ELF-1 (cell line): ENCODE measurements around the gene USP16.
"Not testable (repeated sequence)": the region's sequence is repeated elsewhere in the genome, so short reads cannot be mapped to it uniquely, and the experiment has no call there.

Experiments used
- DNase-seq: peaks from one replicate; pipeline ENCODE4 v3.0.0-alpha.2; 2016; ENCODE audit warnings: low read depth, low spot score

The USP16 gene

DNA sequence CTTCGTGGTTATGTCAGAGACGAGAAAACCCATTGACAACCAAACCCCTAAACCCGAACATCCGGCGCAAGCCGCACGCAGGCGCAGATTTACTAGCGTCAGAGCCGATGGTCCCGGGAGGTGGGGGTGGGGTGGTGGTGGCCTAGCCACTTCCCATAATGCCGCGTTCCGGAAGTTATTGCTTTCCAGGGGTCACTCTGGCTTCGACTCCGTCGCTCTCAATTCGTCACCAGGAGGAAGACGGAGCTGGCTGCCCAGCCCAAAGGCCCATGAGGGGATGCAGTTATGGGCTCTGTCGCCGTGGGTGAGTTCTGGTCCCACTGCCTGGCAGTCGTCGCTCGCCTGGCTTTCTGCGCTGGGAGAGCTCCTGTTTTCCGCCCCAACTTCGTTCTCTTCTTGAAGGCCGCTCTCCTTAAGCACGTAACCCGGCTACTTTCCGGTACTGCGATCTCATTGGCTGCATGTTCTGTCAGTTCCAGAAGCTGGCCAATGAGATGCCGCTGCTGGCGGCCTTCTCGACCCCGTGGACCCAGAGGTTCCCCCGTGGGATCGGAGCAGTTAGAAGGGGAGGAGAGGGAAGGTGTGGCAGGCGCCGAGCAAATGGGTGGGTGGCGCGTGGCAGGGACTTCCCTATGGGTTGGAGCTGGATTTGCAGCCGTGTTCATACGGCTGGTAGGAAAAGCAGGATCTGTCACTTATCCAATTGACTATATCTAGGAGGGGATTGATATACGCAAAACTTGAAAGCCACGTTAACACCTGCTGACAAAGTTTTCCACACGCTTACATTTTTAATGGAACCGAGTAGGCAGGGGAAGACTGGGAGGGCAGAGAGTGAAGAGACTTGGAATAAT lies at the start of gene USP16:
Gene USP16 (plus strand): TSS at position 195 of the 854 bp plus-strand sequence. CDS start 3,246 bp downstream, outside the sequence.
- peak; percentile 98 for DNase-seq

DNA sequence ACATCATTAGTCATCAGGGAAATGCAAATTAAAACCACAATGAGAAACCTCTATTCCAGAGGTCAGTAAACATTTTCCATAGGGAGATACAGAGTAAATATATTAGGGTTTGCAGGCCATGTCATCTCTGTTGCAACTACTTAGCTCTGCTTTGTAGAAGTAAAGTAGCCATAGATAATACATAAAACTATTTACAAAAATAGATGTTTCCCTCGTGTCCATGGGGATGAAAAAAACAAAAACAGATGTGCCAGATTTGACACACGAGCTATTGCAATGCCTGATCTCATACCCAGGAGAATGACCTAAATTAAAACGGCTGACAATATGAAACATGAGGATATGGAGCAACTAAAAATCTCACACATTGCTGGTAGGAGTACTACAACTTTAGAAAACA lies 49.1 kb upstream of the USP16 start:
- DNase-seq: no peak

GRCh38 chr21:28979092-28979491 lies 45.4 kb upstream of the USP16 start:
- DNase-seq: no peak

DNA sequence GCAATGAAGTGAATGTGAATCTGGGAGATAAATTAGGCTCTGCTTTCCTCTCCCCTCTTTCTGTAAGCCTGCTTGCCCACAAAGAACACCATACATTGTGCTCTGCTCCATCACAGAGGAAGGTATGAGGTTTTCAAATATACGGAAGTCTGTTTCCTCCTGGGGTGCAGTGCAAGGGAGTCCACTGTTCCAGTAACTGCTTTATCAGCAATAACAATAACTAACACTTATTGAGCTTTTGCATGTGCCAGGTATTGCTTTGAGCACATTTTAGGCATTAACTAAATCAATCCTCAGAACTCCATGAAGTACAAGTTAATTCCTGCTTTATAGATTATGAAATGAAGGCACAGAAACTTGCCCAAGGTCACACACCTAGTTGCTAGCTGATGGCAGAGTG lies 41.8 kb upstream of the USP16 start:
- no peak for DNase-seq

DNA sequence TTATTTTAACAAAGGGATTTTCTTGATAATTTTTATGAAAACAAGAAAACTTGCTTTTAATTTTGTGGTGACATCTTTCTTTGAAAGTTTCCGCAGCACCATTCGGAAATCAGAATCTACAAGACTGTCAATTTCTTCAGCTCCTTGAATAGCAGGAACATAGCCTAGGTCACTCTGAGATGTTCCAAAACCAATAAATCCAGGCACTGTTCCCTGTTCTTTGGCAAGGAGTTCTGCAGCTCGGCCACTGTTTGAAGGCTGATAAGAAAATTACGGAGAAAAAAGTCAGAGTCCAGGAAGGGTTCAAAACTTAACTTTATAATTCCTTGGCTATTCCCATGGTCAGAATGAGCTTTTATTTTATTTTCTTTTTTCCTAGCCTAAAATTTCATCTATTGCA lies 37.8 kb upstream of the USP16 start:
- DNase-seq: no peak

- not testable (repeated sequence) for DNase-seq
These were observed 36.3 kb upstream of the USP16 start for GRCh38 chr21:28988146-28988545.

DNA sequence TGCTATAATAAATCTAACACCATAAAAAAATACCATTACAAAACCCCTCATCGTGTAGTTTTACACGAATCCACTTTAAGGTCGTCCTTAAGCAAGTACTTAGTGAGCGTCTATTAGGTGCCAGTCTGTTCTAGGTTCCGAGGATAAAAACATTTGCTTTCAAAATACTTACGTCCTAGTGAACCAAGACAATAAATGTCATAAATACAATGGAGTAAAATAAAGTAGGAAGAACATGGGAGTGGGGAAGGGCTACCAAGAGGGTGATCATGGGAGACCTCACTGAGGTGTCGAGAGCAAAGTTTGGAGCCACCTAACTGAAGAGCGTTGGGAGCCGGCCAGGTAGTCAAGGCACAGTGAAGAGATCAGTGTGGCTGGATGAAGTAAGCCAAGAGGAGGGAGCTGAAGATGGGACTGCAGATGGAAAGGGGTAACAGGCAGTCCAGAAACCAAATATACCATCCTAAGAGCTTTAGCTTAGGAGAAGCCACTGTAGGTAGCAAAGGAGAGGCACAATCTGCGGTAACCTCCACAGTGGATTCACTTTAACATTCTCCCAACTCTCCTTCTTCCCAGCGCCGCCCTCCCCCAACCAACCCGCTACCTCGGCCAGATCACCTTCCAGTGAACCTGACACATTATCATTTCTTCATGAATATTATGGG lies 32.5 kb upstream of the USP16 start:
- DNase-seq: peak; percentile 17

GRCh38 chr21:28992526-28993292 lies 31.8 kb upstream of the USP16 start, which contains the start of gene LTN1:
TSS of gene LTN1 (minus strand) at chr21:28992877. CDS start at chr21:28992805, 72 bp downstream.
- DNase-seq: peak; percentile 99

- DNase-seq: no peak
These were observed 31.2 kb upstream of the USP16 start for GRCh38 chr21:28993293-28993629.

GRCh38 chr21:29002442-29003144 lies 21.9 kb upstream of the USP16 start:
- DNase-seq: peak; percentile 97

DNA sequence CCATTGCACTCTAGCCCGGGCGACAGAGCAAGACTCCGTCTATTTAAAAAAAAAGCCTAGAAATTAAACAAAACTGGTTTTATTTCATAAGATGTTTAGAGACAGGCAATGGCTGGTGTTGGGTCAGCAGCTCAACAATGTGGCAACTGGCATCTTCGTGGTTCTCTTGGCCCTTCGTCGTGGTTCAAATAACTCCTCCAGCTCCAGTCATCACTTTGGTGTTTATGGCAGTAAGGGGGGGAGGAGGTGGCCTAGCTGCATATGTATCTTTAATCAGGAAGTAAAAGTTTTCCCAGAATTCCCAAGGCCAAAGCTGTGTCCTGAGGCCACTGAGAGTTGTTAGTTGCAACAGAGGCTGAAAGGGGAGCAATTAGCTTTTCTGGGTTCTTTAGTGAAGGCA lies 18.8 kb upstream of the USP16 start:
- no peak for DNase-seq

GRCh38 chr21:29007135-29007534 lies 17.3 kb upstream of the USP16 start:
- no peak for DNase-seq

DNA sequence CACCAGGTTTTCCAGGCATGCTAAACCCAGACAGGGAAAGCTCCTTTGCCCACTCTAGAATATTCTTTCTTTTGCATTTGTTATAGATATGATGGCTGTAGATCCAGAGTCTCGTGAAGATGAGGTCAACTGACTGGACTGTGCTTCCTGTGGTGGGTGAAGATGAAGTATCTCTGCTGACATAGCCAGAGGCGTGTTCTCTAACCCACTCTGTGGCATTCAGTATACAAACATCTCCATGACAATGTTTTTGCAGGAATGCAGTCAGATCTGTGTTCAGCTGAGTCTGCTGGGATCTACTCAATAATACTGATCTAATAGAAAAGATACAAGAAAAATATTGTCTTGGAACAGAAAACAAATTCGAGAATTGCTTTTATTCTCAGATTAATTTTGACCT lies 16.7 kb upstream of the USP16 start:
- DNase-seq: peak; percentile 12

GRCh38 chr21:29008367-29008766 lies 16.1 kb upstream of the USP16 start:
- DNase-seq: no peak

GRCh38 chr21:29011236-29011635 lies 13.2 kb upstream of the USP16 start:
- not testable (repeated sequence) for DNase-seq

DNA sequence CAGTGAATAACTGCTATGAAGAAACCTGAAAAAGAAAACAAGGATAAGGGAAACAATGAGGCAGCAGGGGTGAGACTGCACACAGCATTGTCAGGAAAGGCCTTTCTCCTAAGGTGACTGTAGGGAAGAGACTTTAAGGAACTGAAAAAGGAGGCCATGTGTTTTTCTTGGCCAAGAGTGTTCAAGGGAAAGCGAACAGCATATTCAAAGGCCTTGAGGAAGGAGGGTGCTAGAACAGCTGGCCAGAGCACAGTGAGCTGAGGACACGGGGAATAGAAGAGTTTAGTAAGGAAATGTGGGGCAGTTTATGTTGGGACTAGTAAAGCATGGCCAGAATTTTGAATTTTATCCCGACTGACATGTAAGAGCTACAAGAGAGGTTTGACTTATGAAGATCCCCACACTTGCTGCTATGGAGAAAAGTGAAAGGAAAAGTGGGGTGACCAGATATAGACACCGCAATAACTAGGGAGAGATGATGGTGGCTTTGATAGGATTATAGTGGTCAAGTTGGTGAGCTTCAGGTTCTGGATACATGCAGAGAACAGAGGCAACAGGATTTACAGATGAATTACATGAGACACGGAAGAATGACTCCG lies 6.7 kb upstream of the USP16 start:
- DNase-seq: no peak

- peak; percentile 6 for DNase-seq
These were observed 5.9 kb upstream of the USP16 start for GRCh38 chr21:29018540-29018939.

DNA sequence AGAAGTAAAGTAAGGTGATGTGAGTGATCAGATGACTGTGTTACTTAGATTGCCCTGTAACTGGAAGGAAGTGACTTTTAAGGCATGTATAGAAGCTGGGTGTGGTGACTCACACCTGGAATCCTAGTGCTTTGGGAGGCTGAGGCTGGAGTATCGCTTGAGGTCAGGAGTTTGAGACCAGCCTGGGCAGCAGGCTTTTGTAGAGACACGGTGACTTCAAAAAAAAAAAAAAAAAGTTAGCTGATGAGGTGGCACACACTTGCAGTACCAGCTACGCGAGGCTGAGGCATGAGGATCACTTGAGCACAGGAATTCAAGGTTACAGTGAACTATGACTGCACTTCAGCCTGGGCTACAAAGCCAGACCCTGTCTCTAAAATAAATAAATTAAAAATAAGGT lies 2.3 kb upstream of the USP16 start:
- peak; percentile 5 for DNase-seq

- DNase-seq: no peak
These were observed 853 bp downstream of the USP16 start for GRCh38 chr21:29025328-29025713.

DNA sequence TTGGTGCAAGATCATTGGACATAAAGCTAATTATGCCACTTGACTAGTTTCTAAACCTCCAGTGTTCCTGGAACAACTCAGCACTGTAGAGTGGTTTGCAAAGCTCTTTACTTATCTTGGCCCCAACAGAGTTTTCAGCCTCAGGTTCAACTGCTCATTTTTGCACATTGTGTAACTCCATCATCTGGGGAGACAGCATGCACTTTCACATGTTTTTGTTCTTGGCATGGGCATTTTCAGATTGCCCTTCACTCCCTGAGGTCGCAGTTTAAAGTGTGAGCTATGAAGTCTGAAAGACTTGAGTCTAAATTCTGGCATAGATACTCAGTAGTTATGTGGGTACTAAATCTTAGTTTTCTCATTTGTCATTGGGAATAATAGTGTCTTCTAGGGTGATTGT lies 5.1 kb downstream of the USP16 start:
- no peak for DNase-seq

- DNase-seq: no peak
These were observed 6.4 kb downstream of the USP16 start for GRCh38 chr21:29030909-29031308.
